Aorta (tissue), 5 donors: ENCODE data around the gene TAPBPL. TPM values are rescaled to one million over a fixed set of nuclear protein-coding genes. Genes with fewer than 3 reads are reported as not detected.

Experiments
- ATAC-seq: fragments of 200-7000 bp; cut with Tn5 transposase; one replicate; pipeline ENCODE4 v1.9.1; 2022; ENCODE audit warnings: moderate library complexity; ENCODE audit not compliant: low FRiP score
- DNase-seq, 2 donors: peaks; one replicate each; pipeline ENCODE4 v3.0.0-alpha.2; 2020
- H3K27ac ChIP-seq, 2 donors: one replicate each; pipeline ENCODE4 v1.5.1; 2013; ENCODE audit warnings: low read length in 2 of 2, mild to moderate bottlenecking in 2 of 2, moderate library complexity in 2 of 2, control low read depth in 1 of 2, inconsistent platforms in 1 of 2, low read depth in 1 of 2
- H3K27me3 ChIP-seq, 2 donors: one replicate each; pipeline ENCODE4 v1.6.1; 2013; ENCODE audit warnings: control low read depth in 1 of 2, low read length in 1 of 2, mild to moderate bottlenecking in 1 of 2, moderate library complexity in 1 of 2; ENCODE audit not compliant: insufficient read depth in 2 of 2, control insufficient read depth in 1 of 2
- H3K36me3 ChIP-seq, 2 donors: one replicate each; pipeline ENCODE4 v1.6.1; 2013; ENCODE audit warnings: control low read depth in 1 of 2, low read length in 1 of 2, mild to moderate bottlenecking in 1 of 2; ENCODE audit not compliant: insufficient read depth in 2 of 2, control insufficient read depth in 1 of 2
- H3K4me1 ChIP-seq, 2 donors: one replicate each; pipeline ENCODE4 v1.6.1; 2013; ENCODE audit warnings: low read length in 2 of 2, control low read depth in 1 of 2, mild to moderate bottlenecking in 1 of 2, moderate library complexity in 1 of 2; ENCODE audit not compliant: insufficient read depth in 2 of 2, control insufficient read depth in 1 of 2
- H3K4me3 ChIP-seq, 2 donors: one replicate each; pipeline ENCODE4 v1.5.1; 2013; ENCODE audit warnings: low read length in 2 of 2, control low read depth in 1 of 2, mild to moderate bottlenecking in 1 of 2
- H3K9me3 ChIP-seq: one replicate; pipeline ENCODE4 v1.6.1; 2013; ENCODE audit warnings: mild to moderate bottlenecking, low read length; ENCODE audit not compliant: control insufficient read depth
- WGBS, 2 donors: extraction: QIAGEN DNeasy Blood & Tissue Kit; methylation state at CpG; one replicate each; pipeline ENCODE4 v1.1.7; 2013; 5-methylcytosine and 5-hydroxymethylcytosine counted together
- intact Hi-C, 2 donors: fragments of 100-400 bp; cut with DNase I; formaldehyde crosslinking; loops; one replicate each; pipeline versions ENCODE4 v1.14.2 to v1.15.0; 2022
- polyA plus RNA-seq, 2 donors: library from polyadenylated mRNA; stranded (reverse); fragments of 200-250 nt; gene quantifications; one replicate each; pipeline ENCODE4 v1.2.3, GENCODE V29; 2013
- total RNA-seq, 2 donors: library from RNA; stranded (reverse); fragmentation: NEBNext Ultra II Directional; extraction: Animal tissue kit (Norgen Biotek cat#: 25700); gene quantifications; one replicate each; pipeline ENCODE4 v1.2.1, GENCODE V29; 2021
- donor health status: healthy with polysubstance abuse.
- donor health status: Bipolar disorder and iron deficiency.
- donor health status: DM: no; HTN: no; CAD: no.
- donor health status: DM: no; HTN: no; CAD: no.
- donor health status: DM: yes; HTN: yes; CAD: no.

Gene TAPBPL
- total and polyA plus RNA-seq, 4 donors, result 14.6 to 29.3 (median 24.0) TPM

GRCh38 chr12:6430124-6430989, 21.5 kb upstream of the TAPBPL start:
- Histone ChIP-seq H3K4me3 (peak overlapping the region in 1 of 2 donors; percentile 31), H3K36me3 (no peaks in the 10 kb centered on the region), H3K27me3 (no peaks in the 10 kb centered on the region), H3K4me1 (peaks cover 0 to 4% of the 10 kb centered on the region in 2 donors), H3K9me3 (no peaks in the 10 kb centered on the region), H3K27ac (peak overlapping the region; percentile 8 to 98)
- intact Hi-C loops, result no loop called here
- ATAC-seq (peak; percentile 90), DNase-seq (peak; percentile 93 to 95)
- WGBS, 2 donors, result 11 to 12% methylated on average over 19 of the region's 19 CpGs

- Histone ChIP-seq H3K9me3 (no peaks in the 10 kb centered on the region), H3K27me3 (no peaks in the 10 kb centered on the region), H3K27ac (no peak overlapping the region), H3K36me3 (no peaks in the 10 kb centered on the region), H3K4me1 (peaks cover 0 to 4% of the 10 kb centered on the region in 2 donors), H3K4me3 (no peak overlapping the region)
- WGBS, 2 donors, result 92% methylated on average over 5 of the region's 5 CpGs
- DNase-seq, result no peak
- ATAC-seq, result no peak
- intact Hi-C loops, result no loop called here
Observed at GRCh38 chr12:6432991-6433390, 18.9 kb upstream of the TAPBPL start.

- no peak for ATAC-seq
- no peaks in the 10 kb centered on the region for H3K9me3 ChIP-seq
Observed at GRCh38 chr12:6434205-6435140, 17.4 kb upstream of the TAPBPL start.

GRCh38 chr12:6435961-6436715, 15.7 kb upstream of the TAPBPL start:
- Histone ChIP-seq H3K27ac (no peak overlapping the region), H3K4me3 (no peak overlapping the region), H3K4me1 (no peaks in the 10 kb centered on the region), H3K27me3 (no peaks in the 10 kb centered on the region), H3K36me3 (no peaks in the 10 kb centered on the region), H3K9me3 (no peaks in the 10 kb centered on the region)
- ATAC-seq (no peak), DNase-seq (no peak)
- 82 to 90% methylated on average over 13 of the region's 13 CpGs for WGBS, 2 donors
- intact Hi-C loops, result no loop called here

More at GRCh38 chr12:6434205-6435140, 17.4 kb upstream of the TAPBPL start:
- H3K4me1 ChIP-seq, result peaks cover 0 to 4% of the 10 kb centered on the region in 2 donors
- no peaks in the 10 kb centered on the region for H3K36me3 ChIP-seq
- WGBS, 2 donors, result 85 to 86% methylated on average over 17 of the region's 17 CpGs
- peak in 1 of 2 donors; percentile 40 for DNase-seq
- no peak overlapping the region for H3K27ac ChIP-seq
- intact Hi-C loops, result no loop called here
- no peaks in the 10 kb centered on the region for H3K27me3 ChIP-seq
- no peak overlapping the region for H3K4me3 ChIP-seq

GRCh38 chr12:6437586-6437985, 14.3 kb upstream of the TAPBPL start:
- H3K9me3 ChIP-seq, result no peaks in the 10 kb centered on the region
- no peak for DNase-seq
- no peak overlapping the region for H3K4me3 ChIP-seq
- H3K36me3 ChIP-seq, result no peaks in the 10 kb centered on the region
- no peaks in the 10 kb centered on the region for H3K27me3 ChIP-seq
- WGBS, 2 donors, result 75 to 87% methylated on average over 3 of the region's 3 CpGs
- no peak overlapping the region for H3K27ac ChIP-seq
- intact Hi-C loops, result no loop called here
- H3K4me1 ChIP-seq, result no peaks in the 10 kb centered on the region
- no peak for ATAC-seq

- H3K4me3 ChIP-seq, result no peak overlapping the region
- WGBS, 2 donors, result 87 to 91% methylated on average over 12 of the region's 12 CpGs
- no peaks in the 10 kb centered on the region for H3K4me1 ChIP-seq
- ATAC-seq (no peak), DNase-seq (peak in 1 of 2 donors; percentile 59)
- intact Hi-C loops, result no loop called here
- H3K9me3 ChIP-seq, result no peaks in the 10 kb centered on the region
- no peaks in the 10 kb centered on the region for H3K27me3 ChIP-seq
- H3K36me3 ChIP-seq, result no peaks in the 10 kb centered on the region
- no peak overlapping the region for H3K27ac ChIP-seq
Observed at GRCh38 chr12:6438345-6438744, 13.5 kb upstream of the TAPBPL start.

- 32 to 61% methylated on average over 1 of the region's 1 CpG for WGBS, 2 donors
- no peaks in the 10 kb centered on the region for H3K36me3 ChIP-seq
- intact Hi-C loops, result no loop called here
Observed at GRCh38 chr12:6440391-6440790, 11.5 kb upstream of the TAPBPL start.

GRCh38 chr12:6442836-6443235, 9.0 kb upstream of the TAPBPL start:
- Histone ChIP-seq H3K4me3 (no peak overlapping the region), H3K4me1 (no peaks in the 10 kb centered on the region), H3K27ac (no peak overlapping the region), H3K9me3 (no peaks in the 10 kb centered on the region), H3K36me3 (no peaks in the 10 kb centered on the region), H3K27me3 (no peaks in the 10 kb centered on the region)
- intact Hi-C loops, result no loop called here
- 72 to 73% methylated on average over 9 of the region's 9 CpGs for WGBS, 2 donors
- no peak for ATAC-seq
- DNase-seq, result no peak

More at GRCh38 chr12:6440391-6440790, 11.5 kb upstream of the TAPBPL start:
- H3K27me3 ChIP-seq, result no peaks in the 10 kb centered on the region
- no peak overlapping the region for H3K27ac ChIP-seq
- H3K4me3 ChIP-seq, result no peak overlapping the region
- DNase-seq (no peak), ATAC-seq (no peak)
- H3K4me1 ChIP-seq, result no peaks in the 10 kb centered on the region
- no peaks in the 10 kb centered on the region for H3K9me3 ChIP-seq
